Measurements from ENCODE around the gene ACOXL.

The ACOXL gene

GRCh38 chr2:110978148-110978547 is 245.8 kb downstream of the ACOXL start:
- no peak for DNase-seq (ENCODE audit: low read depth, low spot score)
- no peak overlapping the region for H3K4me3 ChIP-seq (ENCODE audit: low read depth, low read length)
- TF ChIP-seq CTCF (IDR thresholded peaks at IDR 0.05; ENCODE audit: low read depth, low read length) = no peak
- in situ Hi-C loops (cut with HindIII; ENCODE audit: low sequenced_read_pairs) = no loop called here

DNA sequence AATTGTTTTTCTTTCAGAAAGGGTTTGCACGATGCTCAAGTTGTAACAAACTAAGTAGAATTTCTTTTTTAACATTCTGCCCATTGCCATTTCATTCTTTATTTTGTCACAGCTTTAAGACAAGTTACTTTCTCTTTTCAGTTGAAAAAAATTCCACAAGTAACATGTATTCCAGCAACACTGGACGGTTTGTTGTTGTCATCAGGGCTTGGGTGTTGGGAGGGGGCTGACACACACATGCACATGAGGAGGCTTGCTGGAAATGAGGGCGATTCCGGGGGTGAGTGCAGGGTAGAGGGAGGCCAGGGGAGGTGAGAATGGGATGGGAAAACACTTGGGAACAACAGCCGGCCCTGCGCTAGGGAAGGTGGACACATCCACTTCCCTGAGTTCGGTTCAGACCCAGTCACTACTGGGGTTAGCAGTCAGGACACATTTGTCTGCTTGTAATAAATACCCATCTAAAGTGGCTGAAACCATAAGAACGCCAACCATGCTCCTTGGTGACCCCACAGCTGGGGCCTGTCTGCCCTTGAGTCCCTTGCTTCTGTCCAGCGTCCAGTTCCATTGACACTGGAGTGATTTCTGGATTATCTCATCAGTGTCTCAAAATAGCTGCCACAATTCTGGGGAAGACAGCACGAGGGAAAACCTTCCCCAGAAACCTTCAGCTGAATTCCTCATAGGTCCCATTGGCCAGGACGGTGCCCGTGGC is 246.5 kb downstream of the ACOXL start:
- no peak for DNase-seq (ENCODE audit: low read depth, low spot score)
- no peak for TF ChIP-seq CTCF (IDR thresholded peaks at IDR 0.05; ENCODE audit: low read depth, low read length)
- H3K4me3 ChIP-seq (ENCODE audit: low read depth, low read length) = no peak overlapping the region
- in situ Hi-C loops (cut with HindIII; ENCODE audit: low sequenced_read_pairs) = no loop called here

GRCh38 chr2:110979471-110980338 is 247.3 kb downstream of the ACOXL start:
- no peak overlapping the region for H3K4me3 ChIP-seq (ENCODE audit: low read depth, low read length)
- no peak for DNase-seq (ENCODE audit: low read depth, low spot score)
- in situ Hi-C loops (cut with HindIII; ENCODE audit: low sequenced_read_pairs) = no loop called here
- TF ChIP-seq CTCF (IDR thresholded peaks at IDR 0.05; ENCODE audit: low read depth, low read length) = no peak

GRCh38 chr2:110980339-110981062 is 248.1 kb downstream of the ACOXL start:
- in situ Hi-C loops (cut with HindIII; ENCODE audit: low sequenced_read_pairs) = no loop called here
- TF ChIP-seq CTCF (IDR thresholded peaks at IDR 0.05; ENCODE audit: low read depth, low read length) = no peak
- H3K4me3 ChIP-seq (ENCODE audit: low read depth, low read length) = no peak overlapping the region
- no peak for DNase-seq (ENCODE audit: low read depth, low spot score)

GRCh38 chr2:110983133-110983532 is 250.8 kb downstream of the ACOXL start:
- TF ChIP-seq CTCF (IDR thresholded peaks at IDR 0.05; ENCODE audit: low read depth, low read length) = no peak

DNA sequence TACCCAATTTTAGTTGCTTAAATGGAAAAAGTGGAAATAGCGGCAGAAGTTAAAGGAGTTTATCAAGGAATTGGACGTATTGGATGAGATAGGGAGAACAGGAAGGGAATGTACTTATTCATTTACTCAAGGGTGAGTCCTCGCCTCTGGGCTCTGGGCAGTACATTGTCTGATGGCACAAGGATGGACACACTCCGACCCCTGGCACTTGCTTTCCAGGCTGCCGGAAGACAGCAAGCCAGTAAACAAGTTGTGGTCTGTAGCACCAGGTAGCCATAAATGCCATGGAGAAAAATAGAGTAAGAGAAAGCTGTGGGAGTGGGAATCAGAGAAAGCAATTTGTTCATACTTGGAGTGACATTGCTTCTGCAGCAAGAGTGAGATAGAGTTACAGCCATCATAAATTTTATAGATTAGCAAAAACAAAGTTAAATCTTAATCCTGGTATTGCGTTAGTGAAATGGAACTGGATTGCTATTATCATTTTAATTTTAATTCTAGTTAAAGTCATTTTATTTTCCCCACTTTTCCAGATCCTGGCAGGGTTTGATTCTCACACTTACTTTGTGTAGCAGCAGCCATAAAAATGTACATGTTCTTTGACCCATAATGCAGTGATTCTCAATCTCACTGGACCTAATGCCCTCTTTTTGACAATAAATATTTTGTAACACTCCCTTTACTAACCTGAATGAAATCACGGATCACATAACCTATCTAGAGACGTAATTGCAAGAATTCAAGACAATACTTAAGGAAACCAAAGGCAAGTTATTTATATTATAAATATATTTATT is 252.5 kb downstream of the ACOXL start:
- no peak overlapping the region for H3K4me3 ChIP-seq (ENCODE audit: low read depth, low read length)
- in situ Hi-C loops (cut with HindIII; ENCODE audit: low sequenced_read_pairs) = no loop called here
- no peak for DNase-seq (ENCODE audit: low read depth, low spot score)
- TF ChIP-seq CTCF (IDR thresholded peaks at IDR 0.05; ENCODE audit: low read depth, low read length) = no peak

More at GRCh38 chr2:110983133-110983532, 250.8 kb downstream of the ACOXL start:
- in situ Hi-C loops (cut with HindIII; ENCODE audit: low sequenced_read_pairs) = no loop called here
- DNase-seq (ENCODE audit: low read depth, low spot score) = no peak
- no peak overlapping the region for H3K4me3 ChIP-seq (ENCODE audit: low read depth, low read length)

Measured in astrocyte of the spinal cord (primary cell).